NCI-H510A treated with DMSO at 0.1 percent for 48 hours (cell line): ENCODE data around the gene ZDHHC11B.
"Not testable (repeated sequence)": the region's sequence is repeated elsewhere in the genome, so short reads cannot be mapped to it uniquely, and the experiment has no call there.

Source experiments
- DNase-seq: peaks from one replicate; lab custom pipeline; 2025; lab: John Stamatoyannopoulos, UW

The ZDHHC11B gene

GRCh38 chr5:753567-754142 lies 30.9 kb downstream of the ZDHHC11B start:
- not testable (repeated sequence) for DNase-seq

GRCh38 chr5:752532-753115 lies 31.9 kb downstream of the ZDHHC11B start:
- not testable (repeated sequence) for DNase-seq

- not testable (repeated sequence) for DNase-seq
Measured at GRCh38 chr5:751992-752391, 32.5 kb downstream of the ZDHHC11B start.

GRCh38 chr5:751496-751895 lies 33.0 kb downstream of the ZDHHC11B start:
- DNase-seq = no peak

- not testable (repeated sequence) for DNase-seq
Measured at GRCh38 chr5:750226-750625, 34.3 kb downstream of the ZDHHC11B start.

- no peak for DNase-seq
Measured at GRCh38 chr5:749101-749670, 35.3 kb downstream of the ZDHHC11B start.

- not testable (repeated sequence) for DNase-seq
Measured at GRCh38 chr5:748011-748980, 36.2 kb downstream of the ZDHHC11B start.

- not testable (repeated sequence) for DNase-seq
Measured at GRCh38 chr5:747303-747844, 37.2 kb downstream of the ZDHHC11B start.

GRCh38 chr5:746258-746761 lies 38.2 kb downstream of the ZDHHC11B start:
- DNase-seq = no peak

- not testable (repeated sequence) for DNase-seq
Measured at GRCh38 chr5:745272-746142, 39.0 kb downstream of the ZDHHC11B start.

GRCh38 chr5:743696-744404 lies 40.7 kb downstream of the ZDHHC11B start:
- DNase-seq = not testable (repeated sequence)

GRCh38 chr5:742276-742675 lies 42.3 kb downstream of the ZDHHC11B start:
- not testable (repeated sequence) for DNase-seq

GRCh38 chr5:734145-734544 lies 50.4 kb downstream of the ZDHHC11B start:
- not testable (repeated sequence) for DNase-seq

GRCh38 chr5:732754-733454 lies 51.6 kb downstream of the ZDHHC11B start:
- not testable (repeated sequence) for DNase-seq

- DNase-seq = not testable (repeated sequence)
Measured at GRCh38 chr5:729225-729624, 55.3 kb downstream of the ZDHHC11B start.

GRCh38 chr5:727087-727486 lies 57.4 kb downstream of the ZDHHC11B start:
- not testable (repeated sequence) for DNase-seq

GRCh38 chr5:723865-724264 lies 60.7 kb downstream of the ZDHHC11B start:
- DNase-seq = not testable (repeated sequence)

GRCh38 chr5:723309-723708 lies 61.2 kb downstream of the ZDHHC11B start:
- DNase-seq = not testable (repeated sequence)

- DNase-seq = not testable (repeated sequence)
Measured at GRCh38 chr5:719379-719778, 65.2 kb downstream of the ZDHHC11B start.
